AG09319 (cell line): Measurements from ENCODE around the gene SLC39A11.

Experiments
- DNase-seq: peaks from one replicate; pipeline ENCODE4 v3.0.0-alpha.2; 2010; ENCODE audit warnings: low read depth; ENCODE audit errors: extremely low read depth
- TF ChIP-seq, protein P1 (sequence below): IDR thresholded peaks from 2 replicates; pipeline ENCODE4 v1.5.1; 2011; ENCODE audit warnings: low read depth, mild to moderate bottlenecking, inconsistent platforms, low read length, moderate library complexity

The SLC39A11 gene

DNA sequence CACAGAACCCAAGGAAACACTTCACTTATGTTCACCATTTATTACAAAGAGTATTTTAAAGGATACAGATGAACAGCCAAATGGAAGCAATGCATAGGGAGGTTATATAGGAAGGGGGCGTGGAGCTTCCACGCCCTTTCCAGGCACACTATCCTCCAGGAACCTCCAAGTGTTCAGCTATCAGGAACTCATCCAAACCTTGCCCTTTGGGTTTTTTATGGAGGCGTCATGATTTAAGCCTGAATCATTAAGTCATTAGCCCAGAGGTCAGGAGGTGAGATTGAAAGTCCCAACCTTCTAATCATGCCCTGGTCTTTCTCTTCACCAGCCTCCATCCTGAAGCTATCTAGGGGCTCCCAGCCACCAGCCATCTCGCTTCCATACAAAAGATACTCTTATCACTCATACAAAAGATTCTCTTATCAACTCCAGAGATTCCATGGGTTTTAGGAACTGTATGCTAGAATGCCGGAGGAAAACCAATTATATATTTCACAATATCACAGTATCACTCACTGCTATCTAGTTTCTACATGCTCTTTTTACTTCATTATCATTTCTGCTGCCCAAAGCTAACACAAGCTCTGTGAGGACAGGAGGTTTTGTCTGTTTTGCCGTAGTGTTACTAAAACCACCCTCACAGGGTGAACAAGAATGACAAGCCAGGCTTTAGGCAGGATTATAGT, 213.4 kb downstream of the SLC39A11 start:
- TF ChIP-seq, protein P1, sequence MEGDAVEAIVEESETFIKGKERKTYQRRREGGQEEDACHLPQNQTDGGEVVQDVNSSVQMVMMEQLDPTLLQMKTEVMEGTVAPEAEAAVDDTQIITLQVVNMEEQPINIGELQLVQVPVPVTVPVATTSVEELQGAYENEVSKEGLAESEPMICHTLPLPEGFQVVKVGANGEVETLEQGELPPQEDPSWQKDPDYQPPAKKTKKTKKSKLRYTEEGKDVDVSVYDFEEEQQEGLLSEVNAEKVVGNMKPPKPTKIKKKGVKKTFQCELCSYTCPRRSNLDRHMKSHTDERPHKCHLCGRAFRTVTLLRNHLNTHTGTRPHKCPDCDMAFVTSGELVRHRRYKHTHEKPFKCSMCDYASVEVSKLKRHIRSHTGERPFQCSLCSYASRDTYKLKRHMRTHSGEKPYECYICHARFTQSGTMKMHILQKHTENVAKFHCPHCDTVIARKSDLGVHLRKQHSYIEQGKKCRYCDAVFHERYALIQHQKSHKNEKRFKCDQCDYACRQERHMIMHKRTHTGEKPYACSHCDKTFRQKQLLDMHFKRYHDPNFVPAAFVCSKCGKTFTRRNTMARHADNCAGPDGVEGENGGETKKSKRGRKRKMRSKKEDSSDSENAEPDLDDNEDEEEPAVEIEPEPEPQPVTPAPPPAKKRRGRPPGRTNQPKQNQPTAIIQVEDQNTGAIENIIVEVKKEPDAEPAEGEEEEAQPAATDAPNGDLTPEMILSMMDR: no peak
- no peak for DNase-seq

DNA sequence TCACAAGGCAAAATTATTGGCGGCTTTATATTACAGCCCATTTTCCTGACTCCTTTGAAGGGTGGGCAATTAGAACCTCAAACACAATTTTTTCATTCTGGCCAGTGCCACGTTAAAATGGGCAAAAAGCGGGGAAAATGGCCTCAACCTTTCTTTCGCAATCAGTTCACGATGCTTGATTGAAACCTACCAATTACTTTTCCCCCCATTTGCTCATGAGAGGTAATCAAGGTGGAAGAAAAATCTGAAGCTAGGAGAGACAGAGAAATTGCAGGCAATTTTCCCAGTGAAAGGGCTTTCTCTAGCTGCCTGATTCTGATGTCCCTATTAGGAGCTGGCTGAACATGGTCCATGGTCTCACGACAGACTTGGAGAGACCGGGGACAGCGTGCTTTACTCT, 215.1 kb downstream of the SLC39A11 start:
- no peak for DNase-seq
- TF ChIP-seq, protein P1: no peak

DNA sequence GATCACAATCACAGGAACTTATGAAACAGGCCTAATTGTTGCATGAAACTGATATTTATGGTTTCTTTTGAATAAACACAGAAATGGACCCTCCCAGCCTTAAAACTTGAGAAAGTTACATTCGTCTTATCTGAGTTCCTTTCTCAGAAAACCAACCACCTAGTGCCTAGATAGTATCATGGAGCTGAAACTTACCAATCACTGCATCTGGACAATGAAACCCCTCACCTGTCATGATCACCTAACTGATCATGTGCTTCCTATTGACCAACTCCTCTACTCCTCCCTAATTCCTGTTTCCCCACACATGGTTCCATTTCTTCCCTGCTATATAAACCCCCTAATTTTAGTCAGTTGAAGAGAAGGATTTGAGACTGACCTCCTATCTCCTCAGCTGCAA, 216.1 kb downstream of the SLC39A11 start:
- DNase-seq: no peak
- TF ChIP-seq, protein P1: no peak

DNA sequence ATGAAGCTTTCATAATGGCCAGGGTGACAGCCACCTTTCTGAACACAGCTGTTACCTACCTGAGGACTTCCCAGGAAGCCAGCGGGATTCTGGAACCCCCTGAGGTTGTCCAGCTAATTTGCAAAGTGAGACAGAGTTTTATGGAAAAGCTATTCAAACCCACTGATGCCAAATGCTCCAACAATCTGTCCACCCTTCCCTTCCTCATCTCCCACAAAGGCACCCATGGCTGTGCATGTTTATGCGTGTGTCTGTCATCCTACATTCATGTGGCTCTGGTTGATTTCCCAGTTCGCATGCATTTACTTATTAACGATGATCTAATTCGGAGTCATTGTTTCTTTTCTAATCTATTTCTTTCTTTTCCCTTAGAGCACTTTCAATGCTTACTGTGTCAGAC, 217.1 kb downstream of the SLC39A11 start:
- TF ChIP-seq, protein P1: no peak
- no peak for DNase-seq

DNA sequence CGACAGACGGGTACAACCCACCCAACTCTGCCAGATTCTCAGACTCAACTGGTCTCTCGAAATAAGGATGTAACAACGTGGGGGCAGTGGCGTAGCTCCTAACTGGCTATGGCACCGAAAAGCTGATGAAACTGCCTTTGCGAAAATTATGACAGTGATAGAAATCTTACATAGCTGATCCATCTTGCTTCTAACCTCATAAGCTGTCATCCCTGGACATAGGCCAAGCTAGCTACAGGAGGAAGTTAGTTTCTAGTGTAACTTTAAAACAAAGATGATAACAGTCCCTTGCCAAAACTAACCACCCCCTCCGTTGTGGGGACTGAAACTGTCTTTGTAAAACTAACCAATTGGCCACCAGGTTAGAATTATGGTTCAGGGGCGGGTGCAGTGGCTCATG, 220.1 kb downstream of the SLC39A11 start:
- TF ChIP-seq, protein P1: no peak
- no peak for DNase-seq

DNA sequence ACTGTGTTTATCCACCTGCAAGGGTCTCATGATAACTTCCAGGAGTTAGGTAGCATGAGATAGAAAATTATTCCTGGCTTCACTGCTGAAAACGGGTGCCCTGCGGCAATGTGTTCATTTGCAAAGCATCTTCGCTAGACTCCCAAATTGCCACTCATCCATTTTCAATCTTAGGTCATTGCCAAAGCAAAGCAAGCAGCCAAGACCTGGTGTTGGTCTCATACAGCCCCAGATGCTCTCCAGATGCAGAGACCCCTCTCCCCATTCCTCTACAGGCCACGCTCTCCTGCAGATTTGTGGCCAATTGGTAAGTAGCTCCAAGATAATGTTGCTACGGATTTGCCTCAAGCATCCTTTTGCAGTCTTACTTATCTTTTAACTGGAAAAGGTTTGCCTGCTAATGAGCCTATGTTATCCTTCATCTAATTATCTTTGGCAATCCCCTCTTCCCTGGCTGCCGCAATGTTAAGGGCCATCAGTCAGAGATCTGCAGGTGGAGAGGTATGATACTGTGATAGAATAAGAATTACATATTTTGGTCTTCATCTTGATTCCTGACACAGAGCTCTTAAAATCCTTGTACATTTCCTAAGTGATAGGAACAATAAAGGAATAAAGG, 222.0 kb downstream of the SLC39A11 start:
- TF ChIP-seq, protein P1: no peak
- DNase-seq: no peak

DNA sequence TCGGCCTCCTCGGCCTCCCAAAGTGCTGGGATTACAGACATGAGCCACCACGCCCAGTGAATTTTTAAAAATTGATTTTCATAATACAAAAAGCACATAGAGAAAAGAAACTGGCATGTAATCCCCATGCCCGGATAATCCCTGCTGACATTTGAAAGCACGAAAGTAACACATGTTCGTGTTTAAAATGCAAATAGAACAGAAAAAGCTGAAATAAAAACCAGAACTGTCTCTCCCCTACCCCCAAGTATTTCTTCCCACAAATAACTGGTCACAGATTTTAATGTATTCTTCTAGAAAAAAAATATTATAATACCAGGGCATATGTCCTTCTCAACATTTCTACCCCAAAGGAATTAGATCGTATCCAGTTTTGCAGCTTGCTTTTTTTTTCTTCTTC, 222.9 kb downstream of the SLC39A11 start:
- TF ChIP-seq, protein P1: no peak
- DNase-seq: no peak
